AG04449 (cell line): ENCODE results near the gene NEURL1.

ENCODE experiments used
- CTCF ChIA-PET: fragments of 350-600 bp; formaldehyde crosslinking; extraction: SDS; loops from one replicate; lab custom pipeline; 2021; ENCODE audit warnings: antibody characterized with exemption; lab: Yijun Ruan, JAX
- POLR2A ChIA-PET: fragments of 400-600, 350-600 bp; formaldehyde crosslinking; extraction: SDS; loops from one replicate; lab custom pipeline; 2020; ENCODE audit warnings: antibody characterized with exemption, inconsistent platforms; lab: Yijun Ruan, JAX
- DNase-seq: peaks from one replicate; pipeline ENCODE4 v3.0.0-alpha.2; 2010; ENCODE audit warnings: low read depth, low spot score
- H3K4me3 ChIP-seq: 2 replicates; pipeline ENCODE4 v1.5.1; 2011; ENCODE audit warnings: low read depth, mild to moderate bottlenecking, control low read depth, low read length
- TF ChIP-seq, protein P1 (sequence below): IDR thresholded peaks from one replicate; pipeline ENCODE4 v1.5.1; 2011; ENCODE audit warnings: mild to moderate bottlenecking, moderate library complexity, low read length, control low read depth, inconsistent platforms; ENCODE audit not compliant: insufficient read depth; ENCODE audit errors: missing control alignments

The NEURL1 gene

DNA sequence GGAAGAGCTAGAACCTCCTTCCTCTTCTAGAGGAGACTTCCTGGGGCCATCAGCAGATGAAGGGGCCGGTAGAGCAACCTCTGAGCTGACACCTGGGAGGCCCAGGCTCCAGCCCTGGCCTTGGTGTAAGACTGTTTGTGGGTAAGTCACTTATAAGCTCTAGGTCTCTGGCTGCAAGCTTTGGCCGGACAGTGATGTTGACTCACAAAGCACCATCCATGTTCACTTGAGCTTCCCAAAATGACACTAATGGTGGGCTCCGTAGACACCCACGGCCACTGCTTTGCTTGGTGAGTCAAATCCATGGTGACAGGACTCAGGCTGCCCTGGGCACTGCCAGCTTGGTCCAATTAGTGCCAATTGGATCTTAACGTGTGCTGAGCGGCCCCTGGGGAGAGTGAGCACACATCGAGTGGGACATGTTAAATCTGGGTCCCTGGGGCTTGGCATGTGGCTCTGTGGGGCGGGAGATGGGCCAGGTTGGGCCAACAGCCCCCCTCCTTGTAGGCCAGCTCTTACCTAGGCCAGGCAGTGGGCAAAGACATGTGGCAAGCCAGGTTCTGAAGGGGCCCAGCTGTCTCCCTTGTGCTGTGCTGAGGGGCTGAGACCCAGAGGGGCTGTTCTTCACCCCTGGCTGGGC, 16.7 kb downstream of the NEURL1 start:
- ChIA-PET POLR2A (interaction anchor here (0.6 kb wide), 1 partner anchor 155 kb away, joined by 3 read pairs; no protein-coding TSS in a partner anchor), CTCF (interaction anchor here (1.1 kb wide), 1 partner anchor 7 kb away, joined by 3 read pairs; no protein-coding TSS in a partner anchor)
- no peak overlapping the region for H3K4me3 ChIP-seq
- DNase-seq, result no peak
- TF ChIP-seq, protein P1, sequence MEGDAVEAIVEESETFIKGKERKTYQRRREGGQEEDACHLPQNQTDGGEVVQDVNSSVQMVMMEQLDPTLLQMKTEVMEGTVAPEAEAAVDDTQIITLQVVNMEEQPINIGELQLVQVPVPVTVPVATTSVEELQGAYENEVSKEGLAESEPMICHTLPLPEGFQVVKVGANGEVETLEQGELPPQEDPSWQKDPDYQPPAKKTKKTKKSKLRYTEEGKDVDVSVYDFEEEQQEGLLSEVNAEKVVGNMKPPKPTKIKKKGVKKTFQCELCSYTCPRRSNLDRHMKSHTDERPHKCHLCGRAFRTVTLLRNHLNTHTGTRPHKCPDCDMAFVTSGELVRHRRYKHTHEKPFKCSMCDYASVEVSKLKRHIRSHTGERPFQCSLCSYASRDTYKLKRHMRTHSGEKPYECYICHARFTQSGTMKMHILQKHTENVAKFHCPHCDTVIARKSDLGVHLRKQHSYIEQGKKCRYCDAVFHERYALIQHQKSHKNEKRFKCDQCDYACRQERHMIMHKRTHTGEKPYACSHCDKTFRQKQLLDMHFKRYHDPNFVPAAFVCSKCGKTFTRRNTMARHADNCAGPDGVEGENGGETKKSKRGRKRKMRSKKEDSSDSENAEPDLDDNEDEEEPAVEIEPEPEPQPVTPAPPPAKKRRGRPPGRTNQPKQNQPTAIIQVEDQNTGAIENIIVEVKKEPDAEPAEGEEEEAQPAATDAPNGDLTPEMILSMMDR, result no peak

DNA sequence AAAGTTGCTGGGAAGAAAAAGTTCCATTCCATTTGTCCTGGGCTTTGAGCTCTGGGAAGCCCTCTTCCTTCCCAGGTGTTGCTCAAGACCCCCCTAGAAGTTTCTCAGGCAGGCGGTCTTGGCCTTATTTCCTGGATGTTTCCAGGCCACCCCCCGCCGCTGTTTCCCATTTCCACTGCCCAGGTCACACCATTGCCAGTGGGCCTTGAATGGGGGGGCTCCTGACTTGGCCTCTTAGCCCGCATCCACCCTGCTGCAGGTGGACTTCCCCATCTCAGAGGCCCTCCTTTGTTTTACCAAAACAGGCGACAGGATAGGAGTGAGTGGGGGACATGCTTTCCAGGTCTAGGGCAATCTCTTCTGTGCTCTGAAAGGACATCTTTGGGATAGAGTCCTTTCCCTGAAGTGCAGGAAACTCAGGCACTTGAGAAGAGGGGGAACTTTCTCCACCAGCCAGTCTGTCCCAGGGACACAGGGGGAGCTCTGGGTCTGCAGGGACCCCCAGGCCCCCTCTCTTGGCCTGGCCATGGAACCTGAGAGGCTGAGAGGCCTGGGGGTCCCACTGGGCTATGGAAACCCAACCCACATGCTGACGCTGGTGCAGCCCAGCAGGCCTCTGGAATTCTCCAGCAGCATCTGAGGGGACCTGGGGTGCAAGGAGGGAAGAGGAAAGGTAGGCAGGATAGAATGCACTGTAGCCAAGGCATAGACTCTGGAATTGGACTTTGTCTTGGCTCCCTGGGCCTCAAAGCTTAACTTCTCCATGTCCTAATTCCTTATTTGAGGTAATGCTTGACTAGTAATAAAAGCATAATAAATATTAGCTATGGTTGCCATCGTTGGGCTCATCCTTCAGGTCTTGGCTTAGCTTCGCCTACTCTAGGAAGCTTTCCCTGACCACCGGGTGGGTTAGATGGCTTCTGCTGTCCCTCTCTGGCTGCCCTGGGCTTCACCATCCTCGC, 17.6 kb downstream of the NEURL1 start:
- no peak for DNase-seq
- POLR2A ChIA-PET, result no interaction called here
- CTCF ChIA-PET, result no interaction called here
- TF ChIP-seq, protein P1, result no peak
- no peak overlapping the region for H3K4me3 ChIP-seq

DNA sequence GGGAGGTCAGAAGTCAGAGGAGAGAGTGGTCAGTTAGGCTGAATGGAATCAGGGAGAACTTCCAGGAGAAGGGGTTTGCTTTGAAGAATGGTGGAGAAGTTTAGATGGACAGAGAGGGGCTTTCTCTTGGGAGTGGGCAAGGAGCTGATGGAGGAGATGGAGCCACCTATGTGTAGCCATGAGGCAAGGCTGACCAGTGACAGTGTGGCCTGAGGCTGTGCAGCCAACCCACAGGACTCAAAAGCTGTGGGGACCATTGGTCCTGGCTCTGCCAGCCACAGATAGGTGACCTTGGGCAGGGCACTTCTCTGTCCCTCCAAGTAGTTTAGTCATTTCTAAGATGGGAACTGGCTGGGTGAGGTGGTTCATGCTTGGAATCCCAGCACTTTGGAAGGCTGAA, 18.7 kb downstream of the NEURL1 start:
- ChIA-PET CTCF (no interaction called here), POLR2A (no interaction called here)
- DNase-seq, result no peak
- TF ChIP-seq, protein P1, result no peak
- H3K4me3 ChIP-seq, result no peak overlapping the region

DNA sequence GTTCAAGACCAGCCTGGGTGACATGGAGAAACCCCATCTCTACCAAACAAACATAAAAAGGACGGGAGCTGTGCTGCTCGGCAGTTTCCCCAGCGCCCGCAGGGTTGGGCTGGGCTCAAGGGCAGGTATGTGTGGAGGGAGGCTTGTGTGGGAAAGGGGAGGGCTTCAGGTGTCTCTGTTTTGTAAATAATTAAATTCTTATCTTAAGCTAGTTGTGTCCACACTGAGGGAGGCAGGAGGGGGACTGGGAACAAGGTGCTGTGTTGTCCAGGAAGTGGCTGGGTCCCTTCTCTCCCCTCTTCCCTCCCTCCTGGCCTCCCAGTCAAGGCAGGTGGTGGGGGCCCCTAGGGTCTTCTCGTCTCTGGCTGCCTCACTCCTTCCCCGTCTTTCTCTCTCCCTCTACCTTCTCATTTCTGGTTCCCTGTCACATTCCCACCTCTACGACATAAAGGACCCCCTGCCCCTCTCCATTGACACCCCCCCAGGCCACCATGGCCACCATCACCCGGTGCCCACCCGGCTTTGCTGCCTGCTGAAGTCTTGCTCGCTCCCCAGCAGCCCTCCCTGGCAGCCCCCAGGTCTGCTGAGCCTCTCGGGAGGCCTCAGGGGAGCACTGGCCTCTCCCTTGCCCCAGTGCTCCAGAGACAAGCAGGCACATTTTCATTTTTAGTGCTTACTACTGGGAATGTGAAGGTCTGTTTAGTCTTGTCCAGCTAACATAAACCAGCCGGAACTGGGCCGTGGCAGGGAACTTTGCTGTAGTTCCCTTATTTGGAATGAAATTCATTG, 19.3 kb downstream of the NEURL1 start:
- CTCF ChIA-PET, result no interaction called here
- no peak overlapping the region for H3K4me3 ChIP-seq
- TF ChIP-seq, protein P1, result no peak
- no peak for DNase-seq
- POLR2A ChIA-PET, result no interaction called here

DNA sequence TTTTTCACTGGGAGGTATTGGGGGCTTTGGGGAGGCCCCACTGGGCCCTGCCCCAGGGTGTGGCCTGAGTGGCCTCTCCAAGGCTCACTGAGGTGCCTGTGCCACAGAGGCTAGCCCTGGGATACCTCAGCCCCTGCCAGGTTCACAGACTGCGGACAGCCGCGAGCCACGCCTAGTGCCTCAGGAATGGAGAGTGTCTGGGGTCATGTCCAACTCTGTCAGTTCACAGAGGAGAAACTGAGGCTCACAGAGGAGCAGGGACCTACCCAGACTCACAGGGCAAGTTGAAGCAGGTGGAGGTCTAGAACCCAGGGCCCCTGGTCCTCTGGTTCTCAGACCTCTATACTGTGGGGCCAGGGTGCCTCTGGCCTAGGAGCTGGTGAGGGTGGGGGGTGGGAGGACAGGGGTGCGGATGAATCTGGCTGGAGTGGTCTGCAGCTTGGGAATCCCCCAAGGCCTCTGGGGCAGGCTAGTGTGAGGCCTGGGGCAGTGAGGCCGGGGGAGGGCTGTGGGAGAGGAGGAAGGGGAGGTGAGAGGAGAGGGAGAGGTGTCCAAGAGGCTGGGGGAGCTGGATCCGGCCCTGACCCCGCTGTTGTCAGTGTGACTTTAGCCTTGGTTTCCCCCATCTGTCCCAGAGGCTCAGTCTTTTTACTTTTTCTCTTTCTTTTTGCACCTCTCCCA, 20.0 kb downstream of the NEURL1 start:
- CTCF ChIA-PET, result no interaction called here

More for the DNA sequence above, 20.0 kb downstream of the NEURL1 start:
- no peak overlapping the region for H3K4me3 ChIP-seq
- POLR2A ChIA-PET, result no interaction called here
- DNase-seq, result no peak
- TF ChIP-seq, protein P1, result no peak
